ENCODE results near the gene TP73. TPM values are rescaled to one million over a fixed set of nuclear protein-coding genes. Genes with fewer than 3 reads are reported as not detected.

TP73 gene
- total RNA-seq, 2 donors from 2014 or later = not detected

- Histone ChIP-seq H3K4me1 (ENCODE audit: control insufficient read depth in 1 of 2, low read depth in 2 of 2) (peaks cover 9 to 15% of the 10 kb centered on the region in 2 donors), H3K4me3 (no peak overlapping the region), H3K27ac (no peak overlapping the region), H3K36me3 (peaks cover 13% of the 10 kb centered on the region), H3K27me3 (replicated peaks; ENCODE audit: insufficient read depth) (no peaks in the 10 kb centered on the region), H3K9me3 (no peaks in the 10 kb centered on the region)
- no peak for TF ChIP-seq CTCF (IDR thresholded peaks at IDR 0.05)
- DNase-seq (ENCODE audit: low spot score) (no peak), ATAC-seq (ENCODE audit: insufficient number of reproducible peaks, low FRiP score, low read depth) (no peak)
Measured at GRCh38 chr1:3745071-3745470, 92.8 kb downstream of the TP73 start.

DNA sequence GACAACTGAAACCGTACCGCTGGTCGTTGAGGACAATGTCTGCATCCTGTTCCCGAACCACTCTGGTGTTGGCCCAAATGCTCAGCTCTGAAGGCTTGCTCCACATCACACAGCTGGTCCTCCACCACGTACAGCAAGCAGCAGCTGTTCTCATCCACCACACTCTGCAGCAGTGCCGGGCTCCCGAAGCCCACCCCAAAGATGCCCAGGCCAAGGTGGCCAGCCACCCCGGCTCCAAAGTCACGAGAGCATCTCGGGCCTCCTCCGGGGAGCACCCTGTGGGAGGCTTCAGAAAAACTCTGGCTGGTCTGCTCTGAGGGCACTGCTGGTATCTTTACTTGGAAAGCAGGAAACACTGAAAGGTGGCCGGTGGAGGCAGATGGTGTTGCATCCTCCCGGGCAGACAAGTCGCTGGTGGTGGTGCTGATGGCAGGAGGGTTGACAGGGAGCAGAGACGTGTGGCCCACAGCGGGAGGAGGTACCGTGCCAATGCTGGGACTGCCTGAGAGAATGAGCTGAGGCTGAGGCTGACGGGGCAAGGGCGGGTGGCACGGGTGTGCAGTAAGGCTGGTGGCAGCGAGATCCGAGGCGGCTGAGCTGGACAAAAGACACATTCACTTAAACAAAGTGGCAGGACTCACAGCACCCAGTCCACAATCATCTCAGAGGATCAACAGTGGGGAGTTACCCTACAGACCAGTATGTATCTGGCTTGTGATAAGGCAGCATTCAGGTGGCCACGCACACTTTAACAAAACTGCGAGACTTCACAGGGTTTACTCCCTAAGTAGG, 93.5 kb downstream of the TP73 start:
- Histone ChIP-seq H3K4me1 (ENCODE audit: control insufficient read depth in 1 of 2, low read depth in 2 of 2) (peaks cover 9 to 15% of the 10 kb centered on the region in 2 donors), H3K9me3 (no peaks in the 10 kb centered on the region), H3K36me3 (peaks cover 12% of the 10 kb centered on the region), H3K4me3 (no peak overlapping the region), H3K27ac (peak overlapping the region in 1 of 2 donors; percentile 25), H3K27me3 (replicated peaks; ENCODE audit: insufficient read depth) (no peaks in the 10 kb centered on the region)
- no peak for DNase-seq (ENCODE audit: low spot score)
- ATAC-seq (ENCODE audit: insufficient number of reproducible peaks, low FRiP score, low read depth) = no peak
- TF ChIP-seq CTCF (IDR thresholded peaks at IDR 0.05) = no peak

DNA sequence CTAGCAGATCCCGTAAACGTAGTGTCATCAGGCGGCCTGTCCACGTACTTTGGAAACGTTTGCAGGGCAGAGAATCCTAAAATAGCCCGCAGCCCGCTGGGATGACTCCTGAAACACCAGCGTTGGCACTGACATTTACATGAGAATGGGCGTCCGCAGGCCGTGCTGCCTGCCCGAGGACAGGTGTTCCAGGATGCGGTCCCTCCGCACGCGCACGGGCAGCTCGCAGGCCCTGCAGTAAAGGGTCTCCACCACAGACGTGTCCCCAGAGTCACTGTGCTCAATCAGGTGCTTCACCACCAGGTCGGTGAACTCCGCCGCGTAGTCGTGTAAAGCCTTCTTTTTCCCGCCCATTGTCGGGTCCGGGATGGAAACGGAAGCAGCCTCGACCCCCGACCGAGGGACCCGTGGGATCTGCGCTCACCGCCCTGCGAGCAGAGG, 94.1 kb downstream of the TP73 start:
- H3K9me3 ChIP-seq = no peaks in the 10 kb centered on the region
- H3K4me1 ChIP-seq (ENCODE audit: control insufficient read depth in 1 of 2, low read depth in 2 of 2) = peaks cover 9 to 15% of the 10 kb centered on the region in 2 donors
- DNase-seq (ENCODE audit: low spot score) (no peak), ATAC-seq (ENCODE audit: insufficient number of reproducible peaks, low FRiP score, low read depth) (no peak)
- H3K27me3 ChIP-seq (replicated peaks; ENCODE audit: insufficient read depth) = no peaks in the 10 kb centered on the region
- TF ChIP-seq CTCF (IDR thresholded peaks at IDR 0.05) = no peak
- peak overlapping the region; percentile 25 to 50 for H3K27ac ChIP-seq
- peaks cover 12% of the 10 kb centered on the region for H3K36me3 ChIP-seq
- H3K4me3 ChIP-seq = peak overlapping the region; percentile 83

GRCh38 chr1:3746830-3747521, 94.7 kb downstream of the TP73 start:
- no peaks in the 10 kb centered on the region for H3K9me3 ChIP-seq
- TF ChIP-seq CTCF (IDR thresholded peaks at IDR 0.05) = no peak
- no peaks in the 10 kb centered on the region for H3K27me3 ChIP-seq (replicated peaks; ENCODE audit: insufficient read depth)
- DNase-seq (ENCODE audit: low spot score) (peak; percentile 40), ATAC-seq (ENCODE audit: insufficient number of reproducible peaks, low FRiP score, low read depth) (peak; percentile 26)
- H3K27ac ChIP-seq = peak overlapping the region; percentile 25 to 50
- peaks cover 9 to 15% of the 10 kb centered on the region in 2 donors for H3K4me1 ChIP-seq (ENCODE audit: control insufficient read depth in 1 of 2, low read depth in 2 of 2)
- peaks cover 10% of the 10 kb centered on the region for H3K36me3 ChIP-seq
- peak overlapping the region; percentile 83 for H3K4me3 ChIP-seq

DNA sequence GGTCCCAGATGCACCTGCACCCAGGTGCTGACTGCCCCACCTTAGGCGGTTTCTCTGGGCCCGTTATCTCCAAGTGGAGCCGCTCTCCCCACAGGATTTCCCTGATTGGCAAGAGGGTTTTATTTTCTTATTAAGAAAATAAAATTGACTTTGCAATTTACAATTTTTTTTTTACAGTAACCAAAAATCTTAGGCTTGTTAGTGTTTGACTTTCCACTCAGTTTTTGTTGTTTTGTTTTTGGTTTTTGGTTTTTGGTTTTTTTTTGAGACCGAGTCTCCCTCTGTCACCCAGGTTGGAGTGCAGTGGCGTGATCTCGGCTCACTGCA, 95.2 kb downstream of the TP73 start:
- Histone ChIP-seq H3K27ac (peak overlapping the region; percentile 25 to 50), H3K36me3 (peaks cover 5% of the 10 kb centered on the region), H3K4me3 (peak overlapping the region; percentile 83), H3K4me1 (ENCODE audit: control insufficient read depth in 1 of 2, low read depth in 2 of 2) (peaks cover 9 to 15% of the 10 kb centered on the region in 2 donors), H3K9me3 (no peaks in the 10 kb centered on the region), H3K27me3 (replicated peaks; ENCODE audit: insufficient read depth) (no peaks in the 10 kb centered on the region)
- ATAC-seq (ENCODE audit: insufficient number of reproducible peaks, low FRiP score, low read depth) = no peak
- DNase-seq (ENCODE audit: low spot score) = no peak
- TF ChIP-seq CTCF (IDR thresholded peaks at IDR 0.05) = no peak

Data from thoracic aorta (tissue), 2 donors.